GM13976 (cell line): ENCODE measurements around the gene MYCL.
"Not testable (repeated sequence)": the region's sequence is repeated elsewhere in the genome, so short reads cannot be mapped to it uniquely, and the experiment has no call there.

Experiments used
- DNase-seq: peaks from one replicate; pipeline ENCODE4 v3.0.0; 2012; ENCODE audit warnings: low spot score
- in situ Hi-C: fragments of 300-500 bp; cut with MboI; formaldehyde crosslinking; loops from one replicate; pipeline ENCODE4 v1.12.0; 2022; ENCODE audit warnings: low sequenced_read_pairs, mixed read lengths, inconsistent platforms; ENCODE audit not compliant: unreplicated experiment
- TF ChIP-seq, protein P1 (sequence below): IDR thresholded peaks from 2 replicates; pipeline ENCODE4 v1.5.1; 2012; ENCODE audit warnings: borderline replicate concordance, mild to moderate bottlenecking; ENCODE audit not compliant: insufficient read depth; ENCODE audit errors: extremely low read depth, missing control alignments, control extremely low read depth

MYCL gene

DNA sequence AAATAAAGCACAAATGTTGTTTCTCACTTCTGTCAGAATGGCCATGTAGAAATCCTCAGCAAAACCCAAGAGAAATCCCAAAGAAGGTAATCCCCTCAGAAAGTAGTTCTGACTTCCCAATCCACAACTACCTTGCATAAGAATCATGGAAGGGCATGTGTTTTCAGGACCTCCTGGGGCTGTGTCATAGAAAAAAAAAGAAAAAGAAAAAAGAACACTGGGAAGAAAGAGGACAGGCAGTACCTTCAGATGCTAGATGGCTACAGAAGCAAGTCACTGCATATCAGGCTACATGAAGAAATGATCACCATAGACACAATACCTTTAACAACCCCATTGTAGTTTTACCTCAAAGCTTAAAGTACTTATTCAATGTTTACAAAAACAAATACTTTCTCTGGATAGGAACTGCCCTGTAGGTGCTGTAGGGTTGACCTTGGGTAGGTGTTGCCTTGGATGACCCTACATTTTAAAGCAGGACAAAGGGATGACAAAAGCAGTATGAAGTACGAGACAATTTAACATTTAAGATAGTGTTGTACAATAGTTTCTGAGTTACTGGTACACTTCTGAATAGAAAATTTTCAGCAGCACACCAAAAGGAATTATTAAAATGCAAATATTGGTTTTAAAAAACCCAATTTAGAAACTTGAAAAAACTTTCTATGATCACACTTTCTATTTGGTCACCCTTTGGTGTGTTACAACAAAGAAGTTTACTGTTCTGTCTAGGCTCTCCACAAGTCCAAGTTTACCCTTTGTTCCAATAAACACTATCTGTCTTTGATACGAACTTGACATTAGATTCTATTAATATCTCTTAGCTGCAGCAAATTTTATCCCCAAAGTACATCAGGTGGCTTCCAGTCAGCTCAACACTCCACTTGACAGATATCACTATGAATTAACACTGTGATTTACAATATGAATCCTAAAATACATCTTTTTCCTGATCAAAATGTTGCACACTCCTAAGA lies 23.4 kb downstream of the MYCL start:
- TF ChIP-seq, protein P1, sequence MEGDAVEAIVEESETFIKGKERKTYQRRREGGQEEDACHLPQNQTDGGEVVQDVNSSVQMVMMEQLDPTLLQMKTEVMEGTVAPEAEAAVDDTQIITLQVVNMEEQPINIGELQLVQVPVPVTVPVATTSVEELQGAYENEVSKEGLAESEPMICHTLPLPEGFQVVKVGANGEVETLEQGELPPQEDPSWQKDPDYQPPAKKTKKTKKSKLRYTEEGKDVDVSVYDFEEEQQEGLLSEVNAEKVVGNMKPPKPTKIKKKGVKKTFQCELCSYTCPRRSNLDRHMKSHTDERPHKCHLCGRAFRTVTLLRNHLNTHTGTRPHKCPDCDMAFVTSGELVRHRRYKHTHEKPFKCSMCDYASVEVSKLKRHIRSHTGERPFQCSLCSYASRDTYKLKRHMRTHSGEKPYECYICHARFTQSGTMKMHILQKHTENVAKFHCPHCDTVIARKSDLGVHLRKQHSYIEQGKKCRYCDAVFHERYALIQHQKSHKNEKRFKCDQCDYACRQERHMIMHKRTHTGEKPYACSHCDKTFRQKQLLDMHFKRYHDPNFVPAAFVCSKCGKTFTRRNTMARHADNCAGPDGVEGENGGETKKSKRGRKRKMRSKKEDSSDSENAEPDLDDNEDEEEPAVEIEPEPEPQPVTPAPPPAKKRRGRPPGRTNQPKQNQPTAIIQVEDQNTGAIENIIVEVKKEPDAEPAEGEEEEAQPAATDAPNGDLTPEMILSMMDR = no peak
- in situ Hi-C loops = no loop called here
- no peak for DNase-seq

DNA sequence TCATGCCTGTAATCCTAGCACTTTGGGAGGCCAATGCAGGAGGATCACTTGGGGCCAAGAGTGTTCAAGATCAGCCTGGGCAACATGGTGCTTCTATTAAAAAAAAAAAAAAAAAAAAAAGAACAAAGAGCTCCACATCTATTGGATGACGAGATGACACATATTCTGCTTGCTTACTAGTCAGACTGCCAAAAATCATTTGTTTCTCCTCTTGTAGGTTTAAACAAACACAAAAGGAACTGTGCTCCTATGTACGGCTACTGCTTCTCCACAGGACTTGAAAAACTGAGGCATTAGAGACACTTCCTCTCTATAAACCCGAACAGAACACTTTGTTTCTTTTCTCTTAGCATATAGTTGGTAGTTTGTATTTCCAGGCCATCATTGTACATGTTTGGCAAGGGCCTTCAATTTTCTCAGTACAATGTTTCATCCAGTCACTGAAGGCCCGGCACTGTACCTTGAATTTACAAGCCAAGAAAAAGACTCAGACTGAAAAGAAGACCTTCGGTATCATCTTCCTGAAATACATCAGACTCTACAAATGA lies 24.4 kb downstream of the MYCL start:
- TF ChIP-seq, protein P1 = no peak
- in situ Hi-C loops = no loop called here
- no peak for DNase-seq

DNA sequence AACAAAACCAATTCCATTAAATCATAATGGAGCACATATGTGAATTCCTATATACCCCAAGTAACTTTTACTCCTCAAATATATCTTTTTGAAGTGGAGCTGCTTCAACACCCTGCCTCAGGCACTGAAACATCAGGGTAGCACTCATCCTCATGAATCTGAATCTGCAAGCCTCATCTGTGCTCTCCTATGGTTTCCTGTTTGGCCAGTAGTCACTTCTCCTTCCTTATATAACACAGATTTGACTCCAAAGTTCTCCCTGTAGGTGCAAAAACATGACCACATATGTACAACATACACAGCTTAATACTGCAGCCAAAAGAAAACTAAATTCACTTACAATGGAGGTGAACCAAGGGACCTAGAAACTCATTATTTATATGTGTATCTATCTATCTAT lies 25.6 kb downstream of the MYCL start:
- TF ChIP-seq, protein P1 = no peak
- in situ Hi-C loops = no loop called here
- no peak for DNase-seq

DNA sequence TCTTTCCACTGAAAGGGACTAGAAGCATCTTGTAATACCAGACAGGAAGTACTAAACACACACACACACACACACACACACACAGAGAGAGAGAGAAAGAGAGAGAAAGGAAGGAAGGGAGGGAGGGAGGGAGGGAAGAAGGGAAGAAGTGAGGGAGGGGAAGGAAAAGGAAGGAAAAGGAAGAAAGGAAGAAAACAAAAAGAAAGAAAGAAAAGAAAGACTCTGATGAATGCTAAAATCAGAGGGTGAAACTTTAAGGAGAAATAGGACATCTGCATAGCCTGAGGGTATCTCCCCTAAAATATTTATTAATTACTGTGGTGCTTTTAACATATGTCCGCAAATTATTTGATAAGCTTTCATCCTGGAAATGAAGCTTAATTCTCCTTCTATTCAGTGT lies 29.0 kb downstream of the MYCL start:
- TF ChIP-seq, protein P1 = no peak
- in situ Hi-C loops = no loop called here
- DNase-seq = no peak

DNA sequence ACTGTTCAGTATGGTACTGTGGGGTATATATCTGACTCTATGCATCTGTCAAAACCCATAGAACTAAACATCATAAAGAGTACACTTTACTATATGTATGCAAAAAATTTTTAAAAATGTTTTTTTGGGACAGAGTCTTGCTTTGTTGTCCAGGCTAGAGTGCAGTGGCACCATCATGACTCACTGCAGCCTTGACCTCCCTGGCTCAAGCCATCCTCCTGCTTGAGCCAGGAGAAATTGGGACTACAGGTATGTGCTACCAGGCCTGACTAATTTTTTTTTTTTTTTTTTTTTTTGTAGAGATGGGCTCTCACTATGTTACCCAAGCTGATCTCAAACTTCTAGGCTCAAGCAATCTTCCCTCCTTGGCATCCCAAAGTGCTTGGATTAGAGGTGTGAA lies 29.9 kb downstream of the MYCL start:
- no peak for DNase-seq
- in situ Hi-C loops = no loop called here
- TF ChIP-seq, protein P1 = no peak

DNA sequence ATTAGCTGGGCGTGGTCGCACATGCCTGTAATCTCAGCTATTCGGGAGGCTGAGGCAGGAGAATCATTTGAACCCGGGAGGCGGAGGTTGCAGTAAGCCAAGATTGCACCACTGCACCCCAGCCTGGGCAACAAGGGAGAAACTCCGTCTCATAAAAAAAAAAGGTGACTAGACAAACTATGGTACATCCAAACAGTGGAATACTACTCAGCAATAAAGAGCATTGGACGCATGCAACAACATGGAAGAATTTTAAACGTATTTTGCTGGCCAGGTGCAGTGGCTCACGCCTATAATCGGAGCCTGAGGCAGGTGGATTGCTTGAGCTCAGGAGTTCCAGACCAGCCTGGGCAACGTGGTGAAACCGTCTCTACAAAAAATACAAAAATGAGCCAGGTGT lies 30.7 kb downstream of the MYCL start:
- in situ Hi-C loops = not testable (repeated sequence)

DNA sequence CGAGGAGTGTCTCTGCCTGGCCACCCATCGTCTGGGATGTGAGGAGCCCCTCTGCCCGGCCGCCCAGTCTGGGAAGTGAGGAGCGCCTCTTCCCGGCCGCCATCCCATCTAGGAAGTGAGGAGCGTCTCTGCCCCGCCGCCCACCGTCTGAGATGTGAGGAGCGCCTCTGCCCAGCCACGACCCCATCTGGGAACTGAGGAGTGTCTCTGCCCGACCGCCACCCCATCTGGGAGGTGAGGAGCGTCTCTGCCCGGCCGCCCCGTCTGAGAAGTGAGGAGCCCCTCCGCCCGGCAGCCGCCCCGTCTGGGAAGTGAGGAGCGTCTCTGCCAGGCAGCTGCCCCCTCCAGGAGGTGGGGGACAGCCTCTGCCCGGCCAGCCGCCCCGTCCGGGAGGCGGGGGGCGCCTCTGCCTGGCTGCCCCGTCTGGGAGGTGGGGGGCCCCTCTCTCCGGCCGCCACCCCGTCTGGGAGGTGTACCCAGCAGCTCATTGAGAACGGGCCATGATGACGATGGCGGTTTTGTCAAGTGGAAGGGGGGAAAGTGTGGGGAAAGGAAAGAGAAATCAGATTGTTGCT lies 32.1 kb downstream of the MYCL start:
- in situ Hi-C loops, DNase-seq: not testable (repeated sequence)

More for the DNA sequence above, 30.7 kb downstream of the MYCL start:
- DNase-seq = not testable (repeated sequence)
